Measurements from ENCODE around the gene ANXA9.

Gene ANXA9

DNA sequence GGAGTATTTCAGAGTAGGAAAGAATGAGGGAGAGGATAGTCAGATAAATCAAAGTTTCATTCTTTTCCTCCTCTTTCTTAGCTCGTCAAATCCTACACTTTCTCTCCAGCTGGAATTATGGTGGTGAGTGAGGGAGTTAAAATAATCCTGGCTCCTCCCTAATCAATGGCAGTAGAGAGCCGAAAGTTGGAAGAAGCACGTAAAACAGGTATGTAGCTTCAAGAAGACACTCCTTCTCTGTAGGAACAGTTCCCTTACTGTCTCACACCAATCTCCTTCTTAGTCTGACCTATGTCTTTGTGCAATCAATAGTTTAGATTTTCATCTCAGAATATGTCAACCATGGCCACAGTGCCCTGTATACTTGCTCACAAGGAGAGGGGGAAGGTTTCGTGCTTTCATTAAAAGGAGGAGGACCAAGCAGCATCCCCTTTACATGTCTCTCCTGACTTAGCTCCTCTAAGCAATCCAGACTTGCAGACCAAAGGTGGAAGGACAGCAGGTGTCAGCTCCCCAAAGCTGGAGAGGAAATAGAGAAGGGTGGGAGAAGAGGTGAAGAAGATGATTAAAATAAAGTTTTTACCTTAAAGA is 23.7 kb downstream of the ANXA9 start:
- no peak for DNase-seq

- DNase-seq: peak; percentile 24
Measured at GRCh38 chr1:151006327-151007052, 24.4 kb downstream of the ANXA9 start, which contains the start of gene MINDY1. Gene MINDY1 (minus strand): TSS chr1:151006902. CDS start chr1:151002617, 4,285 bp downstream.

GRCh38 chr1:151007853-151008243 is 25.8 kb downstream of the ANXA9 start:
- DNase-seq: no peak

- peak; percentile 93 for DNase-seq
Measured at GRCh38 chr1:151008244-151009205, 26.4 kb downstream of the ANXA9 start, which contains the start of gene PRUNE1. Gene PRUNE1 (plus strand): TSS chr1:151008449. CDS start chr1:151008633, 184 bp downstream.

GRCh38 chr1:151009206-151009587 is 27.1 kb downstream of the ANXA9 start:
- DNase-seq: no peak

DNA sequence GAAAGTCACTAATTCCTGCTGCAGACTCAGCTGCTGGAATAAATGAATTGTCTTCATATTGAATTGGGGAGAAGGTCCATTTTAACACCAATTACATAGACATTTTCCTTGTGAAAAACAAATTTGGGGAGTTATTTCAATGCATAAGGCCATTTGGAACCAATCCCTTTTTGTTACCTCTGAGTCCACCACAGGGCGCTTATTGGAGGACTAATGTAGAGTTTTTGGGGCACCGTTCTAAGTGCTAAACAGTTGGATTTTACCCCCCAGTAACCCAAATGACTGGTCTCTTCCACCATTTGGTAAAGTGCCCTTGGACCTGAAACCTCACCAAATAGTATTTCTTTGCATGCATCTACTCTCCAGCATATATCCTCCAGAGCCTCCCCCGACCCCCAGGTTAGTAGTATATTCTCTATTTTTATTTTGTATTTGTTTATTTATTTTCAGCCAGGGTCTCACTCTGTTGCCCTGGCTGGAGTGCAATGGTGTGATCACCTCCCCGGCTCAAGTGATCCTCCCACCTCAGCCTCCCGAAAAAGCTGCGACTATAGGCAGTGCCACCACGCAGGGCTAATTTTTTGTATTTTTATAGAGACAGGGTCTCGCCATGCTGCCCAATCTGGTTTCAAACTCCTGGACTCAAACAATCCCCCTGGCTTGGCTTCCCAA is 27.7 kb downstream of the ANXA9 start:
- DNase-seq: no peak

GRCh38 chr1:151010346-151010726 is 28.2 kb downstream of the ANXA9 start:
- DNase-seq: no peak

- no peak for DNase-seq
Measured at GRCh38 chr1:151011154-151011850, 29.2 kb downstream of the ANXA9 start.

- no peak for DNase-seq
Measured at GRCh38 chr1:151012684-151013471, 30.8 kb downstream of the ANXA9 start.

- no peak for DNase-seq
Measured at GRCh38 chr1:151013518-151013917, 31.4 kb downstream of the ANXA9 start.

- DNase-seq: peak; percentile 75
Measured at GRCh38 chr1:151024540-151025146, 42.6 kb downstream of the ANXA9 start.

DNA sequence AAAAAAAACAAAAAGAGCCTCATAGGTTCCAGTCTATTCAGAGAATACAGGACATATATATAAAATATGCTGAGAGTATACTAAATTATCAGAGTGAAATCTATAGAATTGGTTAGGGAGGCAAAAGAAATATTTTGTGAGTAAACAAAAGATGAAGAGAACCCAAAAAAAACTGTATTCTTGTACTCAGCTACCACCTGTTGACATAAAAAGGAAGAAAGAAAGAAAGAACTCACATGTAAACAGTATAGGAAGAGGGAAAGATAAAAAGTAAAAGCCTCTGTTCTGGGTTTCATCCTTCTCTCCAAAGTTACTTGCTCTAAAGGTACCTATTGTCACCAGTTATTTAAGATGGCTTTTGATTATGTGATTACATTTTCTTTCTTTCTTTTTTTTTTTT is 44.4 kb downstream of the ANXA9 start:
- DNase-seq: no peak

- DNase-seq: no peak
Measured at GRCh38 chr1:151032164-151032563, 50.1 kb downstream of the ANXA9 start.

DNA sequence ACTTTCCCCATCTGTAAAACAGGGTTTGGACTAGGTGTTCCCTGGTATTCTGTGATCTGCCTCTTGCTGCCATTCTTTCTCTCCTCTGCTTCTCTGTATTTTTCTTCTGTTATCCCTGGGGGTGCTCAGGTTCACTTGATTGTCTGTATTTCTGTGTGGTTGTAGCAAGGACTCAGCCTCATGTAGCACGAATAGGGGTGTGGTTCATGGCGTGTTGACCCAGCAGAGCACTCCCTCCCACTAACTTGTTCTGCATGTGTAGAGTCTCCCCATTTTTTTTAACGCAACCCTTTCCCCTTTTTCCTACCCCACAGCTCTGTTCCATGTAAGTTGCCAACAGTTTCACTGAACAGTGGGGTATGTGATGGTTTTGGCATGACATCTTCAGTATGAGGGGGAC is 53.1 kb downstream of the ANXA9 start:
- DNase-seq: no peak

- no peak for DNase-seq
Measured at GRCh38 chr1:151036356-151036755, 54.3 kb downstream of the ANXA9 start, which contains the start of gene BNIPL. Gene BNIPL (plus strand): TSS chr1:151036586. CDS start chr1:151036726, 140 bp downstream.

- DNase-seq: no peak
Measured at GRCh38 chr1:151037032-151037431, 54.9 kb downstream of the ANXA9 start.

- DNase-seq: no peak
Measured at GRCh38 chr1:151039521-151039920, 57.4 kb downstream of the ANXA9 start.

DNA sequence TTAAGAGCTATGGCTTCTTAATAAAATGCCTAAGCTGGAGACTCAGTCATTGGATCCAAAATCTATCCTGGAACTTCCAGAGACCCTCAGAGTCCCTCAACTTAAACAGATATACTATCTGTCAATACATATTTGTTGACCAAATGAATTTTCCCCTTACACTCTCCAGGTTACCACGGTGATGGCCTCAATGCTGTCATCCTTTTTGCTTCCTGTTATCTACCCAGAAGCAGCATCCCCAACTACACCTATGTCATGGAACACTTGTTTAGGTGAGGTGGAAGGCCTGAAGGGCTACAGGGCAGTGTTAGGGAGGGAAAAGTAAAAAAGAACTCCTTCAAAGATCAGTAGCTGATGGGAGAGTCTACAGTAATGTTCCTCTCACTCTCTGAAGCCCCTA is 61.1 kb downstream of the ANXA9 start:
- no peak for DNase-seq
